IMR-90 (cell line): Measurements from ENCODE around the gene PDXK. TPM values are rescaled to one million over a fixed set of nuclear protein-coding genes. Genes with fewer than 3 reads are reported as not detected.

ENCODE experiments used
- ATAC-seq: fragments of 200-7000 bp; cut with Tn5 transposase; 2 replicates; pipeline ENCODE4 v1.9.1; 2020; ENCODE audit warnings: low read depth, mild to moderate bottlenecking, moderate library complexity
- BruUV-seq: library from RNA; stranded (reverse); fragments of 400-500 nt; replicated peaks from 2 replicates; lab custom pipeline; 2021; lab: Mats Ljungman, UMichigan
- CTCF ChIA-PET: fragments of 300-600 bp; formaldehyde crosslinking; extraction: SDS; loops from one replicate; lab custom pipeline; 2021; ENCODE audit warnings: antibody characterized with exemption; lab: Yijun Ruan, JAX
- POLR2A ChIA-PET: fragments of 300-600 bp; sonication (Branson Sonifier 250); formaldehyde crosslinking; loops from one replicate; lab custom pipeline; 2022; ENCODE audit warnings: antibody characterized with exemption; ENCODE audit not compliant: unreplicated experiment; lab: Charles Lee
- DNase-seq: peaks from one replicate; pipeline ENCODE4 v3.0.0; 2013
- H2AFZ ChIP-seq: replicated peaks from 2 replicates; pipeline ENCODE3; 2013; ENCODE audit warnings: low read length, mild to moderate bottlenecking; ENCODE audit not compliant: poor library complexity
- H2AK5ac ChIP-seq: 2 replicates; pipeline ENCODE4 v1.6.1; 2013; ENCODE audit warnings: low read depth, low read length, inconsistent platforms
- H2AK9ac ChIP-seq: replicated peaks from 2 replicates; pipeline ENCODE3; 2013; ENCODE audit warnings: mild to moderate bottlenecking, low read depth, low read length, moderate library complexity; ENCODE audit not compliant: poor library complexity
- H2BK120ac ChIP-seq: 2 replicates; pipeline ENCODE4 v1.6.1; 2013; ENCODE audit warnings: low read depth, low read length, inconsistent platforms
- H2BK15ac ChIP-seq: 3 replicates; pipeline ENCODE4 v1.6.1; 2013; ENCODE audit warnings: low read depth, low read length, inconsistent platforms
- H2BK20ac ChIP-seq: 2 replicates; pipeline ENCODE4 v1.6.1; 2013; ENCODE audit warnings: low read depth, mild to moderate bottlenecking, inconsistent platforms, low read length, moderate library complexity
- H2BK5ac ChIP-seq: 2 replicates; pipeline ENCODE4 v1.6.1; 2013; ENCODE audit warnings: mild to moderate bottlenecking, low read depth, low read length, inconsistent platforms; ENCODE audit not compliant: poor library complexity, severe bottlenecking
- H3K14ac ChIP-seq: replicated peaks from 2 replicates; pipeline ENCODE4 v1.6.1; 2013; ENCODE audit warnings: low read depth, low read length, inconsistent platforms
- H3K18ac ChIP-seq: 2 replicates; pipeline ENCODE4 v1.6.1; 2013; ENCODE audit warnings: low read depth, low read length, control low read depth
- H3K23ac ChIP-seq: 2 replicates; pipeline ENCODE4 v1.6.1; 2013; ENCODE audit warnings: low read depth, low read length, inconsistent platforms
- H3K27ac ChIP-seq: 2 replicates; pipeline ENCODE4 v1.5.1; 2013; ENCODE audit warnings: mild to moderate bottlenecking, control low read depth, low read length; ENCODE audit not compliant: insufficient read depth
- H3K27me3 ChIP-seq: 2 replicates; pipeline ENCODE4 v1.6.1; 2013; ENCODE audit warnings: low read length; ENCODE audit not compliant: control insufficient read depth, insufficient read depth
- H3K36me3 ChIP-seq: 2 replicates; pipeline ENCODE4 v1.6.1; 2013; ENCODE audit warnings: low read length, mixed read lengths; ENCODE audit not compliant: control insufficient read depth, insufficient read depth
- H3K4ac ChIP-seq: 2 replicates; pipeline ENCODE4 v1.6.1; 2013; ENCODE audit warnings: low read depth, low read length, inconsistent platforms
- H3K4me1 ChIP-seq: 2 replicates; pipeline ENCODE4 v1.6.1; 2013; ENCODE audit warnings: low read length, mixed read lengths; ENCODE audit not compliant: control insufficient read depth, insufficient read depth
- H3K4me2 ChIP-seq: 2 replicates; pipeline ENCODE4 v1.6.1; 2013; ENCODE audit warnings: low read depth, mild to moderate bottlenecking, control low read depth, low read length, moderate library complexity
- H3K4me3 ChIP-seq: 2 replicates; pipeline ENCODE4 v1.5.1; 2013; ENCODE audit warnings: low read depth, mild to moderate bottlenecking, control low read depth, low read length, moderate library complexity; ENCODE audit not compliant: insufficient read depth
- H3K56ac ChIP-seq: 2 replicates; pipeline ENCODE4 v1.6.1; 2013; ENCODE audit warnings: low read length, inconsistent platforms; ENCODE audit not compliant: insufficient read depth; ENCODE audit errors: extremely low read depth
- H3K79me1 ChIP-seq, 2 experiments: 2 replicates each; pipeline ENCODE4 v1.6.1; 2013; ENCODE audit warnings: low read length in 2 of 2, inconsistent platforms in 1 of 2, low read depth in 1 of 2
- H3K9ac ChIP-seq: 2 replicates; pipeline ENCODE4 v1.6.1; 2013; ENCODE audit warnings: low read depth, low read length, control low read depth
- H3K9me1 ChIP-seq: 2 replicates; pipeline ENCODE4 v1.6.1; 2013; ENCODE audit warnings: low read length, inconsistent platforms; ENCODE audit not compliant: insufficient read depth
- H3K9me3 ChIP-seq: 2 replicates; pipeline ENCODE4 v1.6.1; 2013; ENCODE audit warnings: low read length; ENCODE audit not compliant: control insufficient read depth, insufficient read depth
- H4K20me1 ChIP-seq: 2 replicates; pipeline ENCODE4 v1.6.1; 2013; ENCODE audit warnings: low read length, inconsistent platforms; ENCODE audit not compliant: insufficient read depth
- H4K5ac ChIP-seq: 2 replicates; pipeline ENCODE4 v1.6.1; 2013; ENCODE audit warnings: mild to moderate bottlenecking, low read depth, low read length, control low read depth
- H4K8ac ChIP-seq, 2 experiments: 2 replicates each; pipeline ENCODE4 v1.6.1; 2013; ENCODE audit warnings: low read depth in 2 of 2, low read length in 2 of 2, control low read depth in 1 of 2, inconsistent platforms in 1 of 2
- H4K91ac ChIP-seq: 2 replicates; pipeline ENCODE4 v1.6.1; 2013; ENCODE audit warnings: low read depth, low read length, inconsistent platforms; ENCODE audit not compliant: insufficient read depth
- BHLHE40 ChIP-seq: fragments of 150-350 bp; IDR thresholded peaks from 2 replicates; pipeline ENCODE4 v1.6.1; 2016; ENCODE audit warnings: mild to moderate bottlenecking, low read depth, low read length
- CHD1 ChIP-seq: IDR thresholded peaks from 2 replicates; pipeline ENCODE4 v1.6.1; 2012; ENCODE audit warnings: low read depth, low read length, improper control_type of control experiment
- ELK1 ChIP-seq: fragments of 150-350 bp; IDR thresholded peaks from 2 replicates; pipeline ENCODE4 v1.6.1; 2016; ENCODE audit warnings: low read depth, mild to moderate bottlenecking, low read length, moderate library complexity, borderline replicate concordance
- MAZ ChIP-seq: IDR thresholded peaks from 2 replicates; pipeline ENCODE4 v1.6.1; 2012; ENCODE audit warnings: low read depth, mild to moderate bottlenecking, low read length, improper control_type of control experiment, moderate library complexity, borderline replicate concordance
- POLR2A ChIP-seq: IDR thresholded peaks from 2 replicates; pipeline ENCODE4 v1.6.1; 2012; ENCODE audit warnings: mild to moderate bottlenecking, low read depth, low read length
- RAD21 ChIP-seq: IDR thresholded peaks from 2 replicates; pipeline ENCODE4 v1.6.1; 2012; ENCODE audit warnings: low read length, improper control_type of control experiment
- RCOR1 ChIP-seq: IDR thresholded peaks from 2 replicates; pipeline ENCODE4 v1.6.1; 2012; ENCODE audit warnings: mild to moderate bottlenecking, low read length, improper control_type of control experiment; ENCODE audit not compliant: insufficient replicate concordance
- RFX5 ChIP-seq: IDR thresholded peaks from 2 replicates; pipeline ENCODE4 v1.8.0; 2012; ENCODE audit warnings: low read depth, mild to moderate bottlenecking, low read length, moderate library complexity
- SMC3 ChIP-seq: fragments of 150-350 bp; IDR thresholded peaks from 2 replicates; pipeline ENCODE4 v1.6.1; 2016; ENCODE audit warnings: low read depth, mild to moderate bottlenecking, antibody characterized with exemption, low read length, moderate library complexity
- WGBS, 2 experiments: methylation state at CpG; one replicate each; pipeline versions ENCODE4 v1.1.5 to v1.1.7; 2013; ENCODE audit warnings: missing lambda C conversion rate in 2 of 2; ENCODE audit not compliant: insufficient read length in 1 of 2; ENCODE audit errors: extremely low coverage in 2 of 2; 5-methylcytosine and 5-hydroxymethylcytosine counted together
- dilution Hi-C: fragments of 300-500 bp; cut with HindIII; formaldehyde crosslinking; loops from one replicate; pipeline ENCODE4 v1.14.3; 2018; ENCODE audit warnings: low sequenced_read_pairs; ENCODE audit not compliant: unreplicated experiment
- in situ Hi-C: fragments of 300-500 bp; cut with MboI; formaldehyde crosslinking; loops from 3 replicates; pipeline ENCODE4 v1.14.3; 2019; ENCODE audit warnings: low sequenced_read_pairs, inconsistent platforms, mixed read lengths
- intact Hi-C: fragments of 100-400 bp; cut with micrococcal nuclease; formaldehyde crosslinking; loops from 2 replicates; pipeline ENCODE4 v1.10.0; 2022
- polyA plus RNA-seq, 3 experiments: library from polyadenylated mRNA; depleted of rRNA; stranded (reverse); fragments of >200 nt; gene quantifications; 2 replicates each; pipeline ENCODE4 v1.2.3, GENCODE V29; 2012; ENCODE audit warnings: low replicate concordance in 1 of 3
- total RNA-seq: library from RNA; depleted of rRNA; stranded (reverse); fragments of >200 nt; gene quantifications from 2 replicates; pipeline ENCODE4 v1.2.3, GENCODE V29; 2012
- TF ChIP-seq, protein P1 (sequence below): fragments of 150-350 bp; IDR thresholded peaks from 2 replicates; pipeline ENCODE4 v1.6.1; 2017; ENCODE audit warnings: mild to moderate bottlenecking, antibody characterized with exemption, low read length, low read depth
- TF ChIP-seq, protein P2 (sequence below): conservative IDR thresholded peaks from 2 replicates; pipeline ENCODE4 v1.5.1; 2012; ENCODE audit warnings: mild to moderate bottlenecking, low read depth, low read length, improper control_type of control experiment

The PDXK gene
- total and polyA plus RNA-seq, 2 of the 4 experiments (the other 2 are of a cell fraction), result 155 to 312 TPM

- TF ChIP-seq RCOR1 (no peak), BHLHE40 (no peak)
Measured at GRCh38 chr21:43736224-43736883, 17.4 kb downstream of the PDXK start (continued).

DNA sequence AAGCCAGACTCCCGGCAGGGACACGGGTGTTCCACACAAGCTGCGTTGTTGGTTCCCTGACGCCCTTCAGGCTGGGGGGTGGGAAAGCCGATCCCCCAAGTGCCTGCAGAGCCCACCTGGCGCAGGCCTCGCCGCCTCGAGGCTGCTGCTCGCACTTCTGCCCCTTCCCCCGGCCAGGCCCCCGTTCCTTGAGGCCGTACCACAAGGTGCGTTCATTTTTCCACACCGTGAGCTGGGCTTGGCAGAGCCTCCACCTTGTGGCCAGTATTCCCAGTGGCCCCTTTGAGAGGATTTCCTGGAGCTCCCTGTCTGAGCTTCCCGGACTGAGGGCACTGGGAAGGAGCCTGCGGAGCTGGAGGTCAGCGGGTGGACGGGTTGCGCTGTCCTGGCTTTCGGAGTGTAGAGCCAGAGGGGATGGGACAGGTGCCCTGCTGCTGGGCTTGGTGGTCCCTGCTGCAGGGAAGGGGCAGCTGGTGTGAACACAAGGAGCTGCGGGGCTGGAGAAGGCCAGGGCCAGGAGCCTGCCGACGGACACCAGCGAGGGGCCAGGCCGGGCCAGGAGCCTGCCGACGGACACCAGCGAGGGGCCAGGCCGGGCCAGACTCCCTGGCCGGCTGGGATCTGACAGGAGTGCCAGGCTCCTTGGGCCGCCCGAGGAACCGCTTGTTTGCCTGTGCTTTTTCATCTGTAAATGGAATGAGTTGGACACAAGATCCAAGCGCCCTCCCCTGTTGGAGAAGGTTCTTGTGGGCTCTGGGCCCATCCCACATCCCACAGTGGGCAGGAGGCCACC, 18.4 kb downstream of the PDXK start:
- Histone ChIP-seq H2BK5ac (no peak overlapping the region), H3K14ac (no peak overlapping the region), H3K36me3 (peaks cover 24% of the 10 kb centered on the region), H3K27me3 (no peaks in the 10 kb centered on the region), H2BK20ac (no peak overlapping the region), H3K9me3 (no peaks in the 10 kb centered on the region), H3K4ac (no peak overlapping the region), H3K4me1 (peaks cover 21% of the 10 kb centered on the region), H2AK5ac (no peak overlapping the region), H4K20me1 (peaks cover 76% of the 10 kb centered on the region), H3K79me1 (peaks cover 20 to 84% of the 10 kb centered on the region in 2 experiments), H2BK120ac (no peak overlapping the region), H3K4me3 (no peak overlapping the region), H2BK15ac (no peak overlapping the region), H4K8ac (no peak overlapping the region), H2AK9ac (peak overlapping the region; percentile 28), H2AFZ (no peak overlapping the region), H3K27ac (no peak overlapping the region), H3K18ac (no peak overlapping the region), H3K4me2 (no peak overlapping the region), H3K9me1 (peaks cover 13% of the 10 kb centered on the region; the same call in 1 of the 2 replicates), H3K23ac (no peak overlapping the region), H4K91ac (no peak overlapping the region), H3K56ac (no peak overlapping the region), H3K9ac (no peak overlapping the region), H4K5ac (no peak overlapping the region)
- ChIA-PET CTCF (no interaction called here), POLR2A (interaction anchor here (1.0 kb wide), 1 partner anchor 9 kb away, joined by 3 read pairs; no protein-coding TSS in a partner anchor)
- DNase-seq (no peak), ATAC-seq (no peak)
- 98% methylated on average over 18 of the region's 35 CpGs; no CpG with 5 or more reads in 1 of the 2 experiments for WGBS, 2 experiments
- BruUV-seq, result no TSS peak
- intact Hi-C loops, result no loop called here
- in situ Hi-C loops, result no loop called here
- dilution Hi-C loops, result no loop called here
- no peak for TF ChIP-seq RCOR1
- no peak for TF ChIP-seq CHD1
- no peak for TF ChIP-seq POLR2A
- TF ChIP-seq, protein P1, sequence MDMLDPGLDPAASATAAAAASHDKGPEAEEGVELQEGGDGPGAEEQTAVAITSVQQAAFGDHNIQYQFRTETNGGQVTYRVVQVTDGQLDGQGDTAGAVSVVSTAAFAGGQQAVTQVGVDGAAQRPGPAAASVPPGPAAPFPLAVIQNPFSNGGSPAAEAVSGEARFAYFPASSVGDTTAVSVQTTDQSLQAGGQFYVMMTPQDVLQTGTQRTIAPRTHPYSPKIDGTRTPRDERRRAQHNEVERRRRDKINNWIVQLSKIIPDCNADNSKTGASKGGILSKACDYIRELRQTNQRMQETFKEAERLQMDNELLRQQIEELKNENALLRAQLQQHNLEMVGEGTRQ, result no peak
- TF ChIP-seq, protein P2, sequence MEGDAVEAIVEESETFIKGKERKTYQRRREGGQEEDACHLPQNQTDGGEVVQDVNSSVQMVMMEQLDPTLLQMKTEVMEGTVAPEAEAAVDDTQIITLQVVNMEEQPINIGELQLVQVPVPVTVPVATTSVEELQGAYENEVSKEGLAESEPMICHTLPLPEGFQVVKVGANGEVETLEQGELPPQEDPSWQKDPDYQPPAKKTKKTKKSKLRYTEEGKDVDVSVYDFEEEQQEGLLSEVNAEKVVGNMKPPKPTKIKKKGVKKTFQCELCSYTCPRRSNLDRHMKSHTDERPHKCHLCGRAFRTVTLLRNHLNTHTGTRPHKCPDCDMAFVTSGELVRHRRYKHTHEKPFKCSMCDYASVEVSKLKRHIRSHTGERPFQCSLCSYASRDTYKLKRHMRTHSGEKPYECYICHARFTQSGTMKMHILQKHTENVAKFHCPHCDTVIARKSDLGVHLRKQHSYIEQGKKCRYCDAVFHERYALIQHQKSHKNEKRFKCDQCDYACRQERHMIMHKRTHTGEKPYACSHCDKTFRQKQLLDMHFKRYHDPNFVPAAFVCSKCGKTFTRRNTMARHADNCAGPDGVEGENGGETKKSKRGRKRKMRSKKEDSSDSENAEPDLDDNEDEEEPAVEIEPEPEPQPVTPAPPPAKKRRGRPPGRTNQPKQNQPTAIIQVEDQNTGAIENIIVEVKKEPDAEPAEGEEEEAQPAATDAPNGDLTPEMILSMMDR, result no peak
- TF ChIP-seq RAD21, result no peak
- no peak for TF ChIP-seq ELK1
- TF ChIP-seq SMC3, result no peak
- TF ChIP-seq MAZ, result no peak
- no peak for TF ChIP-seq RFX5
